Measurements from ENCODE around the gene RNASE8. TPM values are rescaled to one million over a fixed set of nuclear protein-coding genes. Genes with fewer than 3 reads are reported as not detected.

RNASE8 gene
- total RNA-seq, 1 experiment from 2014 or later: not detected

- no peak for TF ChIP-seq TEAD4 (CRISPR knock-in tag; IDR thresholded peaks at IDR 0.05)
- TF ChIP-seq MYBL2 (CRISPR knock-in tag; IDR thresholded peaks at IDR 0.05): no peak
Observed at GRCh38 chr14:21093769-21094681, 36.4 kb downstream of the RNASE8 start (continued).

GRCh38 chr14:21095430-21096205 lies 38.0 kb downstream of the RNASE8 start:
- Mint-ChIP-seq H3K4me3 (peak overlapping the region; percentile 90), H3K27me3 (ENCODE audit: low read depth) (no peaks in the 10 kb centered on the region), H3K4me1 (peaks cover 68% of the 10 kb centered on the region), H3K36me3 (peaks cover 22% of the 10 kb centered on the region), H3K27ac (peak overlapping the region; percentile 47; the same call in 1 of the 2 replicates), H3K9me3 (no peaks in the 10 kb centered on the region)
- TF ChIP-seq SMAD3 (CRISPR knock-in tag; IDR thresholded peaks at IDR 0.05; ENCODE audit: borderline replicate concordance): no peak; the same call in 1 of the 2 replicates
- TF ChIP-seq, protein P1, sequence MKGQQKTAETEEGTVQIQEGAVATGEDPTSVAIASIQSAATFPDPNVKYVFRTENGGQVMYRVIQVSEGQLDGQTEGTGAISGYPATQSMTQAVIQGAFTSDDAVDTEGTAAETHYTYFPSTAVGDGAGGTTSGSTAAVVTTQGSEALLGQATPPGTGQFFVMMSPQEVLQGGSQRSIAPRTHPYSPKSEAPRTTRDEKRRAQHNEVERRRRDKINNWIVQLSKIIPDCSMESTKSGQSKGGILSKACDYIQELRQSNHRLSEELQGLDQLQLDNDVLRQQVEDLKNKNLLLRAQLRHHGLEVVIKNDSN (CRISPR knock-in tag; IDR thresholded peaks at IDR 0.05): peak; percentile 66; the same call in 1 of the 2 replicates
- no peak for TF ChIP-seq ATF1 (CRISPR knock-in tag; IDR thresholded peaks at IDR 0.05)
- TF ChIP-seq CREM (CRISPR knock-in tag; IDR thresholded peaks at IDR 0.05): 0 out of 2 replicates have a peak, but pooled peaks have one; percentile 37
- TF ChIP-seq NFATC4 (CRISPR knock-in tag; IDR thresholded peaks at IDR 0.05): no peak
- TF ChIP-seq PRDM15 (CRISPR knock-in tag; IDR thresholded peaks at IDR 0.05): no peak
- peak; percentile 73; the same call in 1 of the 2 replicates for TF ChIP-seq SMAD4 (CRISPR knock-in tag; IDR thresholded peaks at IDR 0.05)
- TF ChIP-seq, protein P2, sequence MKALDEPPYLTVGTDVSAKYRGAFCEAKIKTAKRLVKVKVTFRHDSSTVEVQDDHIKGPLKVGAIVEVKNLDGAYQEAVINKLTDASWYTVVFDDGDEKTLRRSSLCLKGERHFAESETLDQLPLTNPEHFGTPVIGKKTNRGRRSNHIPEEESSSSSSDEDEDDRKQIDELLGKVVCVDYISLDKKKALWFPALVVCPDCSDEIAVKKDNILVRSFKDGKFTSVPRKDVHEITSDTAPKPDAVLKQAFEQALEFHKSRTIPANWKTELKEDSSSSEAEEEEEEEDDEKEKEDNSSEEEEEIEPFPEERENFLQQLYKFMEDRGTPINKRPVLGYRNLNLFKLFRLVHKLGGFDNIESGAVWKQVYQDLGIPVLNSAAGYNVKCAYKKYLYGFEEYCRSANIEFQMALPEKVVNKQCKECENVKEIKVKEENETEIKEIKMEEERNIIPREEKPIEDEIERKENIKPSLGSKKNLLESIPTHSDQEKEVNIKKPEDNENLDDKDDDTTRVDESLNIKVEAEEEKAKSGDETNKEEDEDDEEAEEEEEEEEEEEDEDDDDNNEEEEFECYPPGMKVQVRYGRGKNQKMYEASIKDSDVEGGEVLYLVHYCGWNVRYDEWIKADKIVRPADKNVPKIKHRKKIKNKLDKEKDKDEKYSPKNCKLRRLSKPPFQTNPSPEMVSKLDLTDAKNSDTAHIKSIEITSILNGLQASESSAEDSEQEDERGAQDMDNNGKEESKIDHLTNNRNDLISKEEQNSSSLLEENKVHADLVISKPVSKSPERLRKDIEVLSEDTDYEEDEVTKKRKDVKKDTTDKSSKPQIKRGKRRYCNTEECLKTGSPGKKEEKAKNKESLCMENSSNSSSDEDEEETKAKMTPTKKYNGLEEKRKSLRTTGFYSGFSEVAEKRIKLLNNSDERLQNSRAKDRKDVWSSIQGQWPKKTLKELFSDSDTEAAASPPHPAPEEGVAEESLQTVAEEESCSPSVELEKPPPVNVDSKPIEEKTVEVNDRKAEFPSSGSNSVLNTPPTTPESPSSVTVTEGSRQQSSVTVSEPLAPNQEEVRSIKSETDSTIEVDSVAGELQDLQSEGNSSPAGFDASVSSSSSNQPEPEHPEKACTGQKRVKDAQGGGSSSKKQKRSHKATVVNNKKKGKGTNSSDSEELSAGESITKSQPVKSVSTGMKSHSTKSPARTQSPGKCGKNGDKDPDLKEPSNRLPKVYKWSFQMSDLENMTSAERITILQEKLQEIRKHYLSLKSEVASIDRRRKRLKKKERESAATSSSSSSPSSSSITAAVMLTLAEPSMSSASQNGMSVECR (CRISPR knock-in tag; IDR thresholded peaks at IDR 0.05; ENCODE audit: borderline replicate concordance): 0 out of 2 replicates have a peak, but pooled peaks have one; percentile 57
- 0 out of 2 replicates have a peak, but pooled peaks have one; percentile 43 for TF ChIP-seq TEAD4 (CRISPR knock-in tag; IDR thresholded peaks at IDR 0.05)
- TF ChIP-seq, protein P3, sequence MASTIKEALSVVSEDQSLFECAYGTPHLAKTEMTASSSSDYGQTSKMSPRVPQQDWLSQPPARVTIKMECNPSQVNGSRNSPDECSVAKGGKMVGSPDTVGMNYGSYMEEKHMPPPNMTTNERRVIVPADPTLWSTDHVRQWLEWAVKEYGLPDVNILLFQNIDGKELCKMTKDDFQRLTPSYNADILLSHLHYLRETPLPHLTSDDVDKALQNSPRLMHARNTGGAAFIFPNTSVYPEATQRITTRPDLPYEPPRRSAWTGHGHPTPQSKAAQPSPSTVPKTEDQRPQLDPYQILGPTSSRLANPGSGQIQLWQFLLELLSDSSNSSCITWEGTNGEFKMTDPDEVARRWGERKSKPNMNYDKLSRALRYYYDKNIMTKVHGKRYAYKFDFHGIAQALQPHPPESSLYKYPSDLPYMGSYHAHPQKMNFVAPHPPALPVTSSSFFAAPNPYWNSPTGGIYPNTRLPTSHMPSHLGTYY (CRISPR knock-in tag; IDR thresholded peaks at IDR 0.05): no peak
- TF ChIP-seq JUN (CRISPR knock-in tag; IDR thresholded peaks at IDR 0.05): 0 out of 2 replicates have a peak, but pooled peaks have one; percentile 56
- TF ChIP-seq ESRRA (CRISPR knock-in tag; IDR thresholded peaks at IDR 0.05; ENCODE audit: borderline replicate concordance): no peak
- TF ChIP-seq RELA (CRISPR knock-in tag; IDR thresholded peaks at IDR 0.05; ENCODE audit: borderline replicate concordance): no peak
- no peak for TF ChIP-seq ZNF396 (CRISPR knock-in tag; IDR thresholded peaks at IDR 0.05; ENCODE audit: borderline replicate concordance)
- no peak for TF ChIP-seq KAT7 (CRISPR knock-in tag; IDR thresholded peaks at IDR 0.05; ENCODE audit: borderline replicate concordance)
- no peak for ATAC-seq
- ChIA-PET CTCF (interaction anchor here (0.6 to 7.5 kb wide), 6 partner anchors 10 to 80 kb away, joined by 3 to 321 read pairs (median 91); partner anchors contain the start of genes ARHGEF40 and TMEM253), POLR2A (interaction anchor here (0.6 to 7.0 kb wide), 4 partner anchors 8 to 81 kb away, joined by 7 to 74 read pairs (median 24); partner anchors contain the start of gene ARHGEF40)
- no peak for DNase-seq (ENCODE audit: low spot score)

Measured in WTC11 (cell line).